GM12892 (cell line): ENCODE results near the gene CSTB.

Experiments used
- POLR2A ChIP-seq: IDR thresholded peaks from 2 replicates; pipeline ENCODE4 v1.6.1; 2011; ENCODE audit warnings: low read depth, low read length, control low read depth
- POLR2AphosphoS5 ChIP-seq: IDR thresholded peaks from 2 replicates; pipeline ENCODE4 v1.6.1; 2011; ENCODE audit warnings: low read depth, low read length, control low read depth

GRCh38 chr21:43751955-43752591, 24.0 kb downstream of the CSTB start:
- no peak for TF ChIP-seq POLR2A
- no peak for TF ChIP-seq POLR2AphosphoS5
